Neural progenitor cell (in vitro differentiated cells): ENCODE data around the gene PPAT.

Experiments
- CTCF ChIP-seq: fragments of 200-600 bp; sonication (generic); IDR thresholded peaks from 2 replicates; pipeline ENCODE4 v1.5.1; 2017; ENCODE audit warnings: antibody characterized with exemption, mild to moderate bottlenecking
- EZH2 ChIP-seq: fragments of 200-600 bp; sonication (generic); IDR thresholded peaks from 2 replicates; pipeline ENCODE4 v1.6.1; 2017; ENCODE audit warnings: antibody characterized with exemption, mild to moderate bottlenecking, moderate library complexity
- EZH2phosphoT487 ChIP-seq: fragments of 200-600 bp; sonication (generic); IDR thresholded peaks from 2 replicates; pipeline ENCODE4 v1.6.1; 2017; ENCODE audit warnings: antibody characterized with exemption

DNA sequence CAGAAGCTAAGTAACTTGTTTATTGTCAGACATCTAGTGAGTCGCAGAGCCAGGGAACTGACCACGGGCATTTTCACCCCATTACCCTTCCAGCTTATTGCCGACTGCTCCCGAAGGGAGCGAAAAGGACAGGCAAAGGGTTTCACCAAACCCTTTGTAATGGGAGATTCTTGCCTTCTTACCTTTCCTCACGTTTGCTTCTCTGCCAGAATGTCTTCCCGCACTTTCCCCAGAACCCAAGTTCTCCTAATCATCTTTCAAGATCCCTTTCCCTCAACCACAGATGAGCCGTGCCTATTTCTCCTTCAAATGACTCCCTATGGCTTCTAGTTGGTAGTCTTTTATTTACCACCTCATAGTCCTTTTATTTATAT is 31.5 kb upstream of the PPAT start:
- no peak for TF ChIP-seq CTCF
- TF ChIP-seq EZH2phosphoT487, result no peak
- no peak for TF ChIP-seq EZH2
